Colonic mucosa (tissue), 4 donors: Measurements from ENCODE around the gene ZNF738. TPM values are rescaled to one million over a fixed set of nuclear protein-coding genes. Genes with fewer than 3 reads are reported as not detected.

ENCODE experiments used
- DNase-seq: peaks from one replicate; pipeline ENCODE4 v3.0.0-alpha.2; 2020
- H3K27ac ChIP-seq: fragments of 200-600 bp; one replicate; pipeline ENCODE4 v1.8.0; 2021
- H3K27me3 ChIP-seq: fragments of 200-600 bp; one replicate; pipeline ENCODE4 v1.8.0; 2021
- H3K36me3 ChIP-seq: fragments of 200-600 bp; one replicate; pipeline ENCODE4 v1.8.0; 2021
- H3K4me1 ChIP-seq: fragments of 200-600 bp; one replicate; pipeline ENCODE4 v1.8.0; 2021; ENCODE audit warnings: mild to moderate bottlenecking
- H3K4me3 ChIP-seq: fragments of 200-600 bp; one replicate; pipeline ENCODE4 v1.8.0; 2021
- H3K9ac ChIP-seq, 2 donors: one replicate each; pipeline ENCODE4 v1.7.0; 2013; ENCODE audit warnings: control low read depth in 2 of 2, low read depth in 2 of 2, low read length in 2 of 2
- H3K9me3 ChIP-seq: fragments of 200-600 bp; one replicate; pipeline ENCODE4 v1.8.0; 2021
- intact Hi-C: fragments of 100-400 bp; cut with DNase I; formaldehyde crosslinking; loops from one replicate; pipeline ENCODE4 v1.14.1; 2022
- total RNA-seq, 2 donors: library from RNA; stranded (reverse); fragmentation: NEBNext Ultra II Directional in 1 of 2; extraction: Animal tissue kit (Norgen Biotek cat#: 25700) in 1 of 2; gene quantifications; one replicate each; pipeline ENCODE4 v1.2.1, GENCODE V29; 2021
- TF ChIP-seq, protein P1 (sequence below): fragments of 200-600 bp; IDR thresholded peaks from one replicate; pipeline ENCODE4 v1.8.0; 2022; ENCODE audit warnings: antibody characterized with exemption, mild to moderate bottlenecking
- donor health status: healthy.
- donor health status: DM: no; HTN: no; CAD: no.
- donor health status: DM: no; HTN: no; CAD: no.

Gene ZNF738
- total RNA-seq, 2 donors from 2014 or later = 4.5 to 8.7 TPM

DNA sequence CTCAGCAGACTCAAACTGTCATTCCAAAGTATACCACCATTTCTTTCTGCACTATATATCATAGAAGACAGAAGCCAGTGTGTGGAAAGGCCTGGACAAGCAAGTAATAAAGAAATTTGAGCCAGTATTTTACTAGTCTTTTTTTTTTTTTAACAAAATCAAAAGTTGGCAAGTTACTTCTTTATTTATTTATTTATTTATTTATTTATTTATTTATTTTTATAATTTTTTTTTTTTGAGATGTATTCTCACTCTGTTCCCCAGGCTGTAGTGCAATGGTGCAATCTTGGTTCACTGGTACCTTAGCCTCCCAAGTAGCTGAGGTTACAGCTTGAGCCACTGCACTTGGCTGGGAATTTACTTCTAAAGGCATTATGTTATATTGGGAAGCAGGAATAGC lies 63.4 kb downstream of the ZNF738 start:
- no peak for DNase-seq
- no peak overlapping the region for H3K4me3 ChIP-seq
- peaks cover 10% of the 10 kb centered on the region for H3K9me3 ChIP-seq
- TF ChIP-seq, protein P1, sequence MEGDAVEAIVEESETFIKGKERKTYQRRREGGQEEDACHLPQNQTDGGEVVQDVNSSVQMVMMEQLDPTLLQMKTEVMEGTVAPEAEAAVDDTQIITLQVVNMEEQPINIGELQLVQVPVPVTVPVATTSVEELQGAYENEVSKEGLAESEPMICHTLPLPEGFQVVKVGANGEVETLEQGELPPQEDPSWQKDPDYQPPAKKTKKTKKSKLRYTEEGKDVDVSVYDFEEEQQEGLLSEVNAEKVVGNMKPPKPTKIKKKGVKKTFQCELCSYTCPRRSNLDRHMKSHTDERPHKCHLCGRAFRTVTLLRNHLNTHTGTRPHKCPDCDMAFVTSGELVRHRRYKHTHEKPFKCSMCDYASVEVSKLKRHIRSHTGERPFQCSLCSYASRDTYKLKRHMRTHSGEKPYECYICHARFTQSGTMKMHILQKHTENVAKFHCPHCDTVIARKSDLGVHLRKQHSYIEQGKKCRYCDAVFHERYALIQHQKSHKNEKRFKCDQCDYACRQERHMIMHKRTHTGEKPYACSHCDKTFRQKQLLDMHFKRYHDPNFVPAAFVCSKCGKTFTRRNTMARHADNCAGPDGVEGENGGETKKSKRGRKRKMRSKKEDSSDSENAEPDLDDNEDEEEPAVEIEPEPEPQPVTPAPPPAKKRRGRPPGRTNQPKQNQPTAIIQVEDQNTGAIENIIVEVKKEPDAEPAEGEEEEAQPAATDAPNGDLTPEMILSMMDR = no peak
- intact Hi-C loops = no loop called here
- no peak overlapping the region for H3K9ac ChIP-seq
- no peaks in the 10 kb centered on the region for H3K27me3 ChIP-seq
- H3K4me1 ChIP-seq = no peaks in the 10 kb centered on the region
- H3K27ac ChIP-seq = no peak overlapping the region
- H3K36me3 ChIP-seq = no peaks in the 10 kb centered on the region

DNA sequence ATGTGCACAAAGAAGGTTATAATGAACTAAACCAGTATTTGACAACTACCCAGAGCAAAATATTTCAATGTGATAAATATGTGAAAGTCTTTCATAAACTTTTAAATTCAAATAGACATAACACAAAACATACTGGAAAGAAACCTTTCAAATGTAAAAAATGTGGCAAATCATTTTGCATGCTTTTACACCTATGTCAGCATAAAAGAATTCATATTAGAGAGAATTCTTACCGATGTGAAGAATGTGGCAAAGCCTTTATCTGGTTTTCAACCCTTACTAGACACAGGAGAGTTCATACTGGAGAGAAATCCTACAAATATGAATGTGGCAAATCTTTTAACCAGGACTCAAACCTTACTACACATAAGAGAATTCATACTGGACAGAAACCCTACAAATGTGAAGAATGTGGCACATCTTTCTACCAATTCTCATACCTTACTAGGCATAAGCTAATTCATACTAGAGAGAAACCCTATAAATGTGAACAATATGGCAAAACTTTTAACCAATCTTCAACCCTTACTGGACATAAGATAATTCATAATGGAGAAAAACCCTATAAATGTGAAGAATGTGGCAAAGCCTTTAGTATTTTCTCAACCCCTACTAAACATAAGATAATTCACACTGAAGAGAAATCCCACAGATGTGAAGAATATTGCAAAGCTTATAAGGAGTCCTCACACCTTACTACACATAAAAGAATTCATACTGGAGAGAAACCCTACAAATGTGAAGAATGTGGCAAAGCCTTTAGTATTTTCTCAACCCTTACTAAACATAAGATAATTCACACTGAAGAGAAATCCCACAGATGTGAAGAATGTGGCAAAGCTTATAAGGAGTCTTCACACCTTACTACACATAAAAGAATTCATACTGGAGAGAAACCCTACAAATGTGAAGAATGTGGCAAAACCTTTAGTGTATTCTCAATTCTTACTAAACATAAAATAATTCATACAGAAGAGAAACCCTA lies 64.5 kb downstream of the ZNF738 start:
- Histone ChIP-seq H3K4me1 (no peaks in the 10 kb centered on the region), H3K9me3 (peaks cover 13% of the 10 kb centered on the region), H3K27ac (no peak overlapping the region), H3K27me3 (no peaks in the 10 kb centered on the region), H3K4me3 (no peak overlapping the region), H3K9ac (no peak overlapping the region), H3K36me3 (no peaks in the 10 kb centered on the region)
- intact Hi-C loops = no loop called here
- TF ChIP-seq, protein P1 = no peak
- DNase-seq = no peak

Other genes with a start within 250 kb of the ZNF738 start
- 10 to 100 TPM in 1 of 2 donors, 1 to 10 TPM in 1; 7.4 to 12.0 TPM for gene ZNF431, start 217.0 kb upstream of the ZNF738 start, total RNA-seq
- gene ZNF708, start 29.6 kb upstream of the ZNF738 start, total RNA-seq = 1 to 10 TPM; 6.0 to 8.1 TPM
- 10 to 100 TPM; 13.5 to 15.7 TPM for gene ZNF493, start 38.1 kb downstream of the ZNF738 start, total RNA-seq
- 10 to 100 TPM; 10.5 to 15.1 TPM for gene ZNF429, start 146.6 kb downstream of the ZNF738 start, total RNA-seq